Transverse colon (tissue), 4 donors: ENCODE measurements around the gene EPC2. TPM values are rescaled to one million over a fixed set of nuclear protein-coding genes. Genes with fewer than 3 reads are reported as not detected.
"Not testable (repeated sequence)": the region's sequence is repeated elsewhere in the genome, so short reads cannot be mapped to it uniquely, and the experiment has no call there.

Experiments
- DNase-seq: peaks from one replicate; pipeline ENCODE4 v3.0.0-alpha.2; 2019
- H3K27ac ChIP-seq, 4 donors: fragments of 200-600 bp; sonication (generic); 2 replicates each; pipeline ENCODE4 v1.5.1; 2016 to 2018; ENCODE audit warnings: inconsistent platforms in 4 of 4
- H3K27me3 ChIP-seq: fragments of 200-600 bp; sonication (generic); 2 replicates; pipeline ENCODE4 v1.5.1; 2017; ENCODE audit warnings: inconsistent platforms
- H3K36me3 ChIP-seq, 4 donors: fragments of 200-600 bp; sonication (generic); 2 replicates each; pipeline ENCODE4 v1.5.1; 2017 to 2019; ENCODE audit warnings: inconsistent platforms in 4 of 4
- H3K4me1 ChIP-seq, 4 donors: fragments of 200-600 bp; sonication (generic); 2 replicates each; pipeline ENCODE4 v1.5.1; 2017 to 2020; ENCODE audit warnings: inconsistent platforms in 4 of 4
- H3K4me3 ChIP-seq, 4 donors: fragments of 200-600 bp; sonication (generic); 1 replicate in 1 of 4; 2 replicates in 3 of 4; pipeline versions ENCODE4 v1.5.1 to v1.6.1; 2017 to 2019; ENCODE audit warnings: inconsistent platforms in 4 of 4
- H3K9me3 ChIP-seq, 2 donors: fragments of 200-600 bp; sonication (generic); 2 replicates each; pipeline ENCODE4 v1.5.1; 2017 to 2019; ENCODE audit warnings: inconsistent platforms in 2 of 2
- CTCF ChIP-seq, 5 experiments: fragments of 200-600 bp in 3 of 5; fragments of 450-650 bp in 2 of 5; sonication (generic) in 3 of 5; IDR thresholded peaks; 1 replicate in 2 of 5; 2 replicates in 3 of 5; pipeline ENCODE4 v1.5.1; 2016 to 2017; ENCODE audit warnings: antibody characterized with exemption in 5 of 5, inconsistent platforms in 3 of 5, mild to moderate bottlenecking in 2 of 5, moderate library complexity in 1 of 5
- EP300 ChIP-seq: sonication (generic); formaldehyde crosslinking; IDR thresholded peaks from one replicate; pipeline ENCODE4 v1.6.1; 2017; ENCODE audit warnings: antibody characterized with exemption, low read depth
- POLR2A ChIP-seq: fragments of 450-650 bp; IDR thresholded peaks from one replicate; pipeline ENCODE4 v1.6.1; 2016; ENCODE audit warnings: antibody characterized with exemption, mild to moderate bottlenecking, moderate library complexity
- POLR2AphosphoS5 ChIP-seq, 3 donors: sonication (generic); formaldehyde crosslinking; IDR thresholded peaks; one replicate each; pipeline ENCODE4 v1.6.1; 2016; ENCODE audit warnings: antibody characterized with exemption in 3 of 3
- WGBS, 2 donors: methylation state at CpG; one replicate each; pipeline ENCODE4 v1.1.5; 2018; ENCODE audit warnings: low coverage in 1 of 2; 5-methylcytosine and 5-hydroxymethylcytosine counted together
- in situ Hi-C, 4 donors: fragments of 200-750 bp; cut with MboI; loops; one replicate each; pipeline versions ENCODE4 v1.15.0 to v1.15.1; 2017; ENCODE audit warnings: low sequenced_read_pairs in 3 of 4, low pct_ligation_motif_present in 1 of 4, low pct_unique_long_range_greater_than_20kb in 1 of 4
- intact Hi-C: fragments of 100-400 bp; cut with DNase I; formaldehyde crosslinking; loops from one replicate; pipeline ENCODE4 v1.15.1; 2023; ENCODE audit warnings: low total_unique reads
- total RNA-seq, 4 donors: library from RNA; depleted of rRNA; stranded (reverse); fragments of >200 nt; gene quantifications; one replicate each; pipeline ENCODE4 v1.1.0, GENCODE V29; 2016

EPC2 gene
- total RNA-seq, 4 donors from 2014 or later: 18.3 to 40.4 (median 25.7) TPM

GRCh38 chr2:148770047-148770446 lies 125.5 kb downstream of the EPC2 start:
- in situ Hi-C loops (no loop called here), intact Hi-C loops (no loop called here)
- H3K36me3 ChIP-seq: peaks cover 0 to 27% (median 9%) of the 10 kb centered on the region in 4 donors

GRCh38 chr2:148781544-148781943 lies 137.0 kb downstream of the EPC2 start:
- TF ChIP-seq CTCF (IDR thresholded peaks at IDR 0.05) (no peak), POLR2A (no peak), POLR2AphosphoS5 (IDR thresholded peaks at IDR 0.05) (no peak), EP300 (no peak)
- in situ Hi-C loops: no loop called here
- 92 to 94% methylated on average over 5 of the region's 5 CpGs for WGBS, 2 donors

More at GRCh38 chr2:148770047-148770446, 125.5 kb downstream of the EPC2 start:
- Histone ChIP-seq H3K9me3 (no peaks in the 10 kb centered on the region), H3K27me3 (no peaks in the 10 kb centered on the region), H3K27ac (no peak overlapping the region), H3K4me3 (no peak overlapping the region), H3K4me1 (no peaks in the 10 kb centered on the region)
- no peak for DNase-seq
- TF ChIP-seq EP300 (no peak), POLR2A (no peak), POLR2AphosphoS5 (IDR thresholded peaks at IDR 0.05) (no peak)
- 97 to 100% methylated on average over 1 to 4 of the region's 4 CpGs for WGBS, 2 donors

GRCh38 chr2:148789059-148789458 lies 144.5 kb downstream of the EPC2 start:
- no peak for TF ChIP-seq POLR2AphosphoS5 (IDR thresholded peaks at IDR 0.05)
- TF ChIP-seq CTCF (IDR thresholded peaks at IDR 0.05): no peak
- TF ChIP-seq POLR2A: no peak
- TF ChIP-seq EP300: no peak
- peaks cover 0 to 15% (median 5%) of the 10 kb centered on the region in 4 donors for H3K36me3 ChIP-seq
- H3K9me3 ChIP-seq: no peaks in the 10 kb centered on the region
- H3K27ac ChIP-seq: no peak overlapping the region
- no peaks in the 10 kb centered on the region for H3K4me1 ChIP-seq
- in situ Hi-C loops: no loop called here
- intact Hi-C loops: no loop called here
- H3K4me3 ChIP-seq: no peak overlapping the region
- no peaks in the 10 kb centered on the region for H3K27me3 ChIP-seq
- DNase-seq: no peak

More at GRCh38 chr2:148781544-148781943, 137.0 kb downstream of the EPC2 start:
- Histone ChIP-seq H3K27me3 (no peaks in the 10 kb centered on the region), H3K9me3 (no peaks in the 10 kb centered on the region), H3K36me3 (peaks cover 0 to 22% (median 10%) of the 10 kb centered on the region in 4 donors), H3K4me1 (no peaks in the 10 kb centered on the region), H3K27ac (no peak overlapping the region), H3K4me3 (no peak overlapping the region)
- intact Hi-C loops: no loop called here
- no peak for DNase-seq

GRCh38 chr2:148790172-148790571 lies 145.6 kb downstream of the EPC2 start:
- peaks cover 0 to 14% (median 3%) of the 10 kb centered on the region in 4 donors for H3K36me3 ChIP-seq
- intact Hi-C loops, DNase-seq, H3K4me1 ChIP-seq, in situ Hi-C loops, H3K27ac ChIP-seq, H3K4me3 ChIP-seq, H3K27me3 ChIP-seq, H3K9me3 ChIP-seq: not testable (repeated sequence)
- 92 to 95% methylated on average over 3 to 5 of the region's 5 CpGs for WGBS, 2 donors

- in situ Hi-C loops (no loop called here), intact Hi-C loops (no loop called here)
- Histone ChIP-seq H3K27ac (no peak overlapping the region), H3K4me1 (no peaks in the 10 kb centered on the region), H3K27me3 (no peaks in the 10 kb centered on the region), H3K9me3 (no peaks in the 10 kb centered on the region), H3K36me3 (no peaks in the 10 kb centered on the region), H3K4me3 (no peak overlapping the region)
- DNase-seq: no peak
- no peak for TF ChIP-seq POLR2A
- no peak for TF ChIP-seq POLR2AphosphoS5 (IDR thresholded peaks at IDR 0.05)
- no peak for TF ChIP-seq CTCF (IDR thresholded peaks at IDR 0.05)
- TF ChIP-seq EP300: no peak
- WGBS, 2 donors: 41% methylated on average over 2 of the region's 2 CpGs
Measured at GRCh38 chr2:148794558-148794957, 150.0 kb downstream of the EPC2 start.
